ENCODE measurements around the gene LAMC2. TPM values are rescaled to one million over a fixed set of nuclear protein-coding genes. Genes with fewer than 3 reads are reported as not detected.

Gene LAMC2
- total RNA-seq, result 0.32 and 0.42 TPM in 2 replicates
- 0.36 and 0.43 TPM in 2 replicates for polyA plus RNA-seq

GRCh38 chr1:183185941-183186490, at the start of gene LAMC2:
Gene LAMC2, plus strand, starts transcription at chr1:183186264. Its CDS starts 89 bp downstream, at chr1:183186353.
- no peak within 1 kb of the TSS for H3K27ac ChIP-seq
- H3K27me3 ChIP-seq, result peaks cover 19% of the 10 kb centered on the region
- DNase-seq (ENCODE audit: low read depth in 1 of 2, low spot score in 1 of 2), result peak in 1 of 2 donors; percentile 62
- peak; percentile 18 for TF ChIP-seq CTCF (IDR thresholded peaks at IDR 0.05; ENCODE audit: low read depth, low read length)
- no peaks in the 10 kb centered on the region for H3K36me3 ChIP-seq
- peak within 1 kb of the TSS; percentile 34 for H3K4me3 ChIP-seq
- no peaks in the 10 kb centered on the region for H3K9me3 ChIP-seq (ENCODE audit: low read depth)
- H3K4me1 ChIP-seq (ENCODE audit: low read depth), result no peaks in the 10 kb centered on the region

- Histone ChIP-seq H3K27me3 (no peaks in the 10 kb centered on the region), H3K36me3 (peaks cover 72% of the 10 kb centered on the region), H3K4me1 (ENCODE audit: low read depth) (peaks cover 6% of the 10 kb centered on the region), H3K9me3 (ENCODE audit: low read depth) (no peaks in the 10 kb centered on the region), H3K4me3 (no peak overlapping the region), H3K27ac (no peak overlapping the region)
- no peak for TF ChIP-seq CTCF (IDR thresholded peaks at IDR 0.05; ENCODE audit: low read depth, low read length)
- peak in 1 of 2 donors; percentile 37 for DNase-seq (ENCODE audit: low read depth in 1 of 2, low spot score in 1 of 2)
These were observed 48.3 kb upstream of the LAMC2 start for GRCh38 chr1:183137782-183138181.

GRCh38 chr1:183138301-183138700, 47.8 kb upstream of the LAMC2 start:
- H3K4me1 ChIP-seq (ENCODE audit: low read depth), result peaks cover 6% of the 10 kb centered on the region
- peaks cover 67% of the 10 kb centered on the region for H3K36me3 ChIP-seq
- no peak overlapping the region for H3K4me3 ChIP-seq
- no peaks in the 10 kb centered on the region for H3K27me3 ChIP-seq
- no peak for DNase-seq (ENCODE audit: low read depth in 1 of 2, low spot score in 1 of 2)
- no peak overlapping the region for H3K27ac ChIP-seq
- no peak for TF ChIP-seq CTCF (IDR thresholded peaks at IDR 0.05; ENCODE audit: low read depth, low read length)
- no peaks in the 10 kb centered on the region for H3K9me3 ChIP-seq (ENCODE audit: low read depth)

- Histone ChIP-seq H3K9me3 (ENCODE audit: low read depth) (no peaks in the 10 kb centered on the region), H3K27me3 (no peaks in the 10 kb centered on the region), H3K36me3 (peaks cover 61% of the 10 kb centered on the region), H3K27ac (no peak overlapping the region), H3K4me3 (no peak overlapping the region), H3K4me1 (ENCODE audit: low read depth) (peaks cover 6% of the 10 kb centered on the region)
- DNase-seq (ENCODE audit: low read depth in 1 of 2, low spot score in 1 of 2), result peak in 1 of 2 donors; percentile 55
- no peak for TF ChIP-seq CTCF (IDR thresholded peaks at IDR 0.05; ENCODE audit: low read depth, low read length)
These were observed 46.7 kb upstream of the LAMC2 start for GRCh38 chr1:183139281-183139942.

- Histone ChIP-seq H3K9me3 (ENCODE audit: low read depth) (no peaks in the 10 kb centered on the region), H3K27ac (no peak overlapping the region), H3K36me3 (peaks cover 51% of the 10 kb centered on the region), H3K27me3 (no peaks in the 10 kb centered on the region), H3K4me1 (ENCODE audit: low read depth) (no peaks in the 10 kb centered on the region), H3K4me3 (no peak overlapping the region)
- DNase-seq (ENCODE audit: low read depth in 1 of 2, low spot score in 1 of 2), result no peak
- TF ChIP-seq CTCF (IDR thresholded peaks at IDR 0.05; ENCODE audit: low read depth, low read length), result no peak
These were observed 45.4 kb upstream of the LAMC2 start for GRCh38 chr1:183140633-183141032.
